Activated CD4-positive, alpha-beta memory T cell treated with anti-CD3 and anti-CD28 coated beads, Interleukin-2, amount 10 ng/mL, durations not matched to agents 7 days and 5 days (primary cell): Measurements from ENCODE around the gene NHERF2. TPM values are rescaled to one million over a fixed set of nuclear protein-coding genes. Genes with fewer than 3 reads are reported as not detected.

Experiments used
- CTCF ChIA-PET: fragments of 350-600 bp; sonication (Branson Sonifier 250); formaldehyde crosslinking; loops from one replicate; lab custom pipeline; 2021; ENCODE audit warnings: antibody characterized with exemption, inconsistent platforms; lab: Charles Lee
- POLR2A ChIA-PET: fragments of 350-600 bp; sonication (Branson Sonifier 250); formaldehyde crosslinking; loops from one replicate; lab custom pipeline; 2021; ENCODE audit warnings: antibody characterized with exemption; lab: Charles Lee
- DNase-seq: peaks from one replicate; pipeline ENCODE4 v3.0.0-alpha.2; 2020
- H3K27ac Mint-ChIP-seq: one replicate; pipeline ENCODE4 v1.8.0; 2021; ENCODE audit warnings: mild to moderate bottlenecking, mixed read lengths
- H3K27me3 Mint-ChIP-seq: one replicate; pipeline ENCODE4 v1.8.0; 2021; ENCODE audit warnings: mixed read lengths
- H3K36me3 Mint-ChIP-seq: one replicate; pipeline ENCODE4 v1.8.0; 2021; ENCODE audit warnings: low read depth, mixed read lengths
- H3K4me1 Mint-ChIP-seq: one replicate; pipeline ENCODE4 v1.8.0; 2021; ENCODE audit warnings: mixed read lengths
- H3K4me3 Mint-ChIP-seq: one replicate; pipeline ENCODE4 v1.8.0; 2021; ENCODE audit warnings: mild to moderate bottlenecking, mixed read lengths
- H3K9me3 Mint-ChIP-seq: one replicate; pipeline ENCODE4 v1.8.0; 2021; ENCODE audit warnings: mixed read lengths
- total RNA-seq, 2 experiments: library from RNA; stranded (reverse); gene quantifications; one replicate each; pipeline ENCODE4 v1.2.3, GENCODE V29; 2021

The NHERF2 gene
- total RNA-seq, 2 experiments from 2014 or later: 0.85 to 0.96 TPM

GRCh38 chr16:2081201-2082084 lies 54.7 kb downstream of the NHERF2 start:
- ChIA-PET POLR2A (no interaction called here), CTCF (no interaction called here)
- H3K27ac Mint-ChIP-seq: no peak overlapping the region
- no peaks in the 10 kb centered on the region for H3K27me3 Mint-ChIP-seq
- H3K36me3 Mint-ChIP-seq: peaks cover 2% of the 10 kb centered on the region
- no peaks in the 10 kb centered on the region for H3K9me3 Mint-ChIP-seq
- no peak for DNase-seq
- no peaks in the 10 kb centered on the region for H3K4me1 Mint-ChIP-seq
- no peak overlapping the region for H3K4me3 Mint-ChIP-seq

DNA sequence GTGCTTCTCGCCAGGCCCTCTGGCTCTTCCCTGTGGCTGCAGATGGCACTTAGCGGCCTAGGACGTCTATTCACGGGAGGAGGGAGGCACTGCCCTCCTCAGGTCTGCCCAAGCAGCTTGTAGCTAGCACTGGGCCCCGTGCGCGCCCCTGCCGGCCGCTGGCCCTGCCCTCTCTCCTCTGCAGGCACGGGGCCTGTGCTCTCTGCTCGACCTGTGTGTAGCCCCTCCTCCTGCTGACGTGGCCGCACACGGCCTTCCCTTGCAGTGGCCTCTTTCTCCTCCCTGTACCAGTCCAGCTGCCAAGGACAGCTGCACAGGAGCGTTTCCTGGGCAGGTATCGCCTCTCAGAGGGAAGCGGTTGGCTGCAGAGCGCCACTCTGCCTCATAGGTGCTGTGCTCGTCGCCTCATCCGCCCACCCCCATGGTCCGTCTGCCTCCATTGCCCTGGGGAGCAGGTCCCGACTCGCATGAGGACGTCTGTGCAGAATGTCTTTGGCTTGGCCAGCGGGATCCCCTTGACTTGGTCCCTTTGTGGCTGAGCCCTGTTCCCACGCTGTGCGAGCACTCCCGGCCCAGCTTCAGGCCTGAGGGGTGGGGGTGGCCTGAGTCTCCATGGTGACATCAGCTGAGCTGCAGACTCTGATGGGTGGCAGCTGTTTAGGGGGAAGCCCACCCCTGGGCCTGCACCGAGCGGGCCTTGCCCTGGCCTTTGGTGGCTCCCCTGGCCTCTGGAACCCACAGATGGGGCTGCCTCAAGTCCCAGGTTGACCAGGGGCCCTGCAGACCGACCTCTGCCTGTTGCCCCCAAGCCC lies 55.7 kb downstream of the NHERF2 start:
- H3K36me3 Mint-ChIP-seq: peaks cover 5% of the 10 kb centered on the region
- no peak overlapping the region for H3K27ac Mint-ChIP-seq
- no peaks in the 10 kb centered on the region for H3K27me3 Mint-ChIP-seq
- no peak overlapping the region for H3K4me3 Mint-ChIP-seq
- no peaks in the 10 kb centered on the region for H3K9me3 Mint-ChIP-seq
- ChIA-PET CTCF (no interaction called here), POLR2A (no interaction called here)
- H3K4me1 Mint-ChIP-seq: no peaks in the 10 kb centered on the region
- no peak for DNase-seq

DNA sequence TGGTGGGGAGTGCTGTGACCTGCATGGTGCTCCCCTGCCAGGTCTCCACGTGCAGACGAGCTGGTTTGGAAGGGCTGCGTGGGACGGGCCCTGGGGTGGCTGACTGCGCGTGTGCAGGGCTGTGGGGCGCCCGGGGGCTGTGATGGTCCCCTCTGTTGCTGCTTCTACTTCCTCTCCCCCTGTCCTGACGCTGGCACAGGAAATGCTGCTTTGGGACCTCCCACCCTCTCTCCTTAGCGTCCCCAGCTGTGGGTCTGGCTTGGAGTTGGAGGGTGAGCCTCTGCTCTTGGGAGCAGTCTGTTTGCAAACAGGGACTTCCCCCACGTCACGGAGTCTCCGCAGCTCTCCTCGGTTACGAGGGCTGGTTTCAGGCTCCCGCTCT lies 56.3 kb downstream of the NHERF2 start:
- no peak overlapping the region for H3K27ac Mint-ChIP-seq

GRCh38 chr16:2083409-2083808 lies 56.7 kb downstream of the NHERF2 start:
- Mint-ChIP-seq H3K27me3 (no peaks in the 10 kb centered on the region), H3K27ac (no peak overlapping the region), H3K4me1 (no peaks in the 10 kb centered on the region), H3K4me3 (no peak overlapping the region), H3K9me3 (no peaks in the 10 kb centered on the region), H3K36me3 (peaks cover 5% of the 10 kb centered on the region)
- ChIA-PET CTCF (no interaction called here), POLR2A (no interaction called here)
- no peak for DNase-seq

More for the DNA sequence above, 56.3 kb downstream of the NHERF2 start:
- POLR2A ChIA-PET: no interaction called here
- Mint-ChIP-seq H3K27me3 (no peaks in the 10 kb centered on the region), H3K9me3 (no peaks in the 10 kb centered on the region), H3K36me3 (peaks cover 5% of the 10 kb centered on the region), H3K4me3 (no peak overlapping the region), H3K4me1 (no peaks in the 10 kb centered on the region)
- DNase-seq: no peak
- CTCF ChIA-PET: no interaction called here

DNA sequence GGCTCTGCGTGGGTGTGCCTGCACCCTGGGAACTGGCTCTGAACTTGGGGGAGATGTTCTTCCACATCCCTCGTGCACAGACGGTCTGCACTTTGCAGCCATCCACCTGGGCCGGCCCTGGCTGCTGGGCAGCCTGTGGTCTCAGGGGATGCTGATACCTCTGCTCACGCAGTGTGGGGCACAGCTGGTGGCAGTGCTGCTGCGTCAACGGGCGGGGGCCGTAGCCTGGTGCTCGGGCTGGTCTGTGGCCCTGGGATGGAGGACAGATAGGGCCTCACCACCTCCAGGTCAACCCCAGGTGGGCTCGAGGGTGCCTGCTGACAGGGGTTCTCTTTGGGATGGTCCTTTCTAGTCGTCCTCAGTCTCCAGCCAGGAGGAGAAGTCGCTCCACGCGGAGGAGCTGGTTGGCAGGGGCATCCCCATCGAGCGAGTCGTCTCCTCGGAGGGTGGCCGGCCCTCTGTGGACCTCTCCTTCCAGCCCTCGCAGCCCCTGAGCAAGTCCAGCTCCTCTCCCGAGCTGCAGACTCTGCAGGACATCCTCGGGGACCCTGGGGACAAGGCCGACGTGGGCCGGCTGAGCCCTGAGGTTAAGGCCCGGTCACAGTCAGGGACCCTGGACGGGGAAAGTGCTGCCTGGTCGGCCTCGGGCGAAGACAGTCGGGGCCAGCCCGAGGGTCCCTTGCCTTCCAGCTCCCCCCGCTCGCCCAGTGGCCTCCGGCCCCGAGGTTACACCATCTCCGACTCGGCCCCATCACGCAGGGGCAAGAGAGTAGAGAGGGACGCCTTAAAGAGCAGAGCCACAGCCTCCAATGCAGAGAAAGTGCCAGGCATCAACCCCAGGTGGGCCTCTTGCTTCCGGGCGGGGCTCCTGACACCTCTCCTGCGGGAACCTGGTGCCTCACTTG lies 57.4 kb downstream of the NHERF2 start:
- DNase-seq: no peak
- Mint-ChIP-seq H3K27me3 (no peaks in the 10 kb centered on the region), H3K36me3 (peaks cover 5% of the 10 kb centered on the region), H3K9me3 (no peaks in the 10 kb centered on the region), H3K4me3 (no peak overlapping the region), H3K27ac (no peak overlapping the region), H3K4me1 (no peaks in the 10 kb centered on the region)
- ChIA-PET POLR2A (no interaction called here), CTCF (no interaction called here)

DNA sequence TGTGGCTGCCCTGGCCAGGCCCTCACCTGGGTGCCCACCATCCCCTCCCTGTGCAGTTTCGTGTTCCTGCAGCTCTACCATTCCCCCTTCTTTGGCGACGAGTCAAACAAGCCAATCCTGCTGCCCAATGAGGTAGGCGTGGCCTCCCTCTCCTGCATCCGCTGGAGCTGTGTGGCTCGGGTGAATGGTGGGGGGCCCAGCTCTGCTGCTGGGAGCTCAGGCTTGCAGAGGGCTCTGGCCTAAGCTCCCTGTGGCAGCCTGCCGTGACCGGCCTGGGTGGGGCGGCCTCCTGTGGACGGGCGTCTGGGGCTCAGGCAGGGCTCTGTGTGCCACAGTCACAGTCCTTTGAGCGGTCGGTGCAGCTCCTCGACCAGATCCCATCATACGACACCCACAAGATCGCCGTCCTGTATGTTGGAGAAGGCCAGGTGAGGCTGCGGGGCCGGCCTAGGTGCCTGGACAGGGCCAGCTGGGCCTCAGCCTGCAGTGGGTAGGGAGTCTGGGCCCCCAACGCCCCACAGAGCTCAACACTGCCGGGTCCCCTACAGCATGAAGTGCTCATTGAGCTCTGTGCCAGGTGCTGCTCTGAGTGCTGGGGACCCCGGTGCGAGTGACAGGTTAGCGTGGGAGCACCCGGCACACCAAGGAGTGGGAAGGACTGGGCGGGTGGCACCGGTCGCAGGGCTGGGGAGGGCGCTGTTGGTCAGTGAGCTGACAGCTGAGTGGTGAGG lies 58.4 kb downstream of the NHERF2 start:
- Mint-ChIP-seq H3K4me1 (no peaks in the 10 kb centered on the region), H3K27me3 (no peaks in the 10 kb centered on the region), H3K9me3 (no peaks in the 10 kb centered on the region), H3K4me3 (no peak overlapping the region), H3K27ac (no peak overlapping the region), H3K36me3 (peaks cover 5% of the 10 kb centered on the region)
- POLR2A ChIA-PET: interaction anchor here (1.0 to 1.1 kb wide), 2 partner anchors 37 to 70 kb away, joined by 3 read pairs; partner anchors contain the start of genes TRAF7 and TSC2
- CTCF ChIA-PET: no interaction called here
- no peak for DNase-seq

DNA sequence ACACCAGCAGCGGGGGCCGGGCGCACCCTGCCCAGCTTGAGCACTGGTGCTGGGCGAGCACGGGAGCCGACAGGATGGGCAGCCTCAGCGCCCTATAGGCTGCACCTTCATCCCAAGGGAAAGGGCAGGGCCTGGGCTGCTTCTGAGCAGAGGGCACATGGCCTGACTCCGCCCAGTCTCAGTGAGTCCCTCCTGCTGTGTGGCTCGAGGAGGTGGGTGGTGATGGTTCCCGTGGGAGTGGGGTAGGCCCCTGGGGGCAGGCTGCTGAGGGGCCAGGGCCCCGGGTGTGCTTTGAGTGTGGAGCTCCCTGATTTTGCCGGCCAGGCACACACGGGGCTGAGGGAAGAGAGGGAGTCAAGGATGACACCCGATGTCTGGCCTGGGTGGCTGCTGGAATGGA lies 59.0 kb downstream of the NHERF2 start:
- DNase-seq: no peak
- H3K36me3 Mint-ChIP-seq: peaks cover 5% of the 10 kb centered on the region
- H3K27ac Mint-ChIP-seq: no peak overlapping the region
- ChIA-PET POLR2A (interaction anchor here (1.0 to 1.1 kb wide), 2 partner anchors 37 to 70 kb away, joined by 3 read pairs; partner anchors contain the start of genes TRAF7 and TSC2), CTCF (no interaction called here)
- no peak overlapping the region for H3K4me3 Mint-ChIP-seq
- H3K27me3 Mint-ChIP-seq: no peaks in the 10 kb centered on the region
- H3K4me1 Mint-ChIP-seq: no peaks in the 10 kb centered on the region
- H3K9me3 Mint-ChIP-seq: no peaks in the 10 kb centered on the region

DNA sequence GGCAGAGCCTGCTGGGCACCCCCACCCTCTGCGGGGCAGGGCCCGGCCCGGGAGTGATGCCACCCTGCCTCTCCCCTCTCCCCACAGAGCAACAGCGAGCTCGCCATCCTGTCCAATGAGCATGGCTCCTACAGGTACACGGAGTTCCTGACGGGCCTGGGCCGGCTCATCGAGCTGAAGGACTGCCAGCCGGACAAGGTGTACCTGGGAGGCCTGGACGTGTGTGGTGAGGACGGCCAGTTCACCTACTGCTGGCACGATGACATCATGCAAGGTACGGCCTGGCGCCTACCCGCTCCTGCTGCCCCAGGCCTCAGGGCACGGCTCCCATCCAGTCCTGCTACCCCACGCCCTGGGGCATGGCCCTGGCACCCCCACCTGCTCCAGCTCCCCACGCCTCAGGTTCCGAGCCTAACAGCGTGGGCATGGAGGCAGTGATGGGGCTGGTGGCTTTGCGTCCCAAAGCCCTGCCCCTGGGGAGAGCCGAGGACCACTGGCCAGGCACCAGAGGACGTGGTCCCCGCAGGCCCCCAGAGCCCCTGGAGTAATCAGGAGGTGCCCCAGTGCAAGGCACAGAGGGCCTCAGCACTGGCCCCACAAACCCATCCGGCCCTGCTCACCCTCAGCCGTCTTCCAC lies 59.5 kb downstream of the NHERF2 start:
- DNase-seq: no peak
- Mint-ChIP-seq H3K9me3 (no peaks in the 10 kb centered on the region), H3K4me1 (no peaks in the 10 kb centered on the region), H3K4me3 (no peak overlapping the region), H3K27me3 (no peaks in the 10 kb centered on the region), H3K27ac (no peak overlapping the region), H3K36me3 (peaks cover 5% of the 10 kb centered on the region)
- POLR2A ChIA-PET: no interaction called here
- CTCF ChIA-PET: interaction anchor here (0.5 kb wide), 1 partner anchor 21 kb away, joined by 3 read pairs; no protein-coding TSS in a partner anchor

DNA sequence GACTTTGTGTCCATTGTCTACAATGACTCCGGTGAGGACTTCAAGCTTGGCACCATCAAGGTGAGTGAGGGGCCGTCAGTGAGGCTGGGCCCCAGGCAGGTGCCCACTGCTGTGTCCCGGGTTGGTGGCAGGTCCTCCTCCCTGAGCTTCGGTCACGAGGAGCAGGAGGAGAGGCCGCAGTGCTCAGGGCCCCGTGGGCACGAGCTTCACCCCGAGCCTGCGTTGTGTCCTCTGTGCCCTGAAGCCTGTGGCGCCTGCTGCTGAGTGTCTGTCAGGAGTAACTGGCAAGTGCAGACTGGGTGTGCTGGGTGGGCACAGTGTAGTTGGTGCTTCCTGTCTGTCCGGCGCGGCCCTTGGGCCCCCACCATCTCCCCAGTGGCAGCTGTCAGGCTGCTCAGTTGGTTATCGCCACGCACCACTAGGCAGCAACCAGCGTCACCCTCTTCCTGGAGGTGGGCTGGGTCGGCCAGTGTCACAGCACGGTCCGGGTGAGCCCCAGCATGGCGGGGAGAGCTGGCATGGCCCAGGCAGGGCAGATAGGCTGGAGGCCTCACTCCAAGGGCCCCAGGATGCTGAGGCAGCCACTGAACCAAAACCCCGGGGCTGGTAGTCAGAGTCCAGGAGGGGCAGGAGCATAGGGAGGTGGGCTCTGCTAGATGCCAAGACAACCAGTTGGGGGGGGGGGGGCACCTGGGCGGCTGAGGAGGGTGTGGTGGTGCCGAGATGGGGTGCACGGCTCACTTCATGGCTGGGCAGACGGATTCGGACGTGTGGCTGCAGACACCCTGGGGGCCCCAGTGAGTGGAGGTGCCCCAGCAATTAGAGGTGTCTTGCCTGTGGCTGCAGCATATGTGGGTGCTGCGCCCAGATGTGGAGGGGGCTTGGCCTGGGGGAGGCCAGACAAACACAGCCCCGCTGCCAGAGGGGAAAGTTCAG lies 60.4 kb downstream of the NHERF2 start:
- ChIA-PET CTCF (interaction anchor here (0.5 kb wide), 1 partner anchor 22 kb away, joined by 3 read pairs; no protein-coding TSS in a partner anchor), POLR2A (no interaction called here)
- Mint-ChIP-seq H3K9me3 (no peaks in the 10 kb centered on the region), H3K27me3 (no peaks in the 10 kb centered on the region), H3K36me3 (peaks cover 5% of the 10 kb centered on the region), H3K27ac (no peak overlapping the region), H3K4me3 (no peak overlapping the region), H3K4me1 (no peaks in the 10 kb centered on the region)
- no peak for DNase-seq

DNA sequence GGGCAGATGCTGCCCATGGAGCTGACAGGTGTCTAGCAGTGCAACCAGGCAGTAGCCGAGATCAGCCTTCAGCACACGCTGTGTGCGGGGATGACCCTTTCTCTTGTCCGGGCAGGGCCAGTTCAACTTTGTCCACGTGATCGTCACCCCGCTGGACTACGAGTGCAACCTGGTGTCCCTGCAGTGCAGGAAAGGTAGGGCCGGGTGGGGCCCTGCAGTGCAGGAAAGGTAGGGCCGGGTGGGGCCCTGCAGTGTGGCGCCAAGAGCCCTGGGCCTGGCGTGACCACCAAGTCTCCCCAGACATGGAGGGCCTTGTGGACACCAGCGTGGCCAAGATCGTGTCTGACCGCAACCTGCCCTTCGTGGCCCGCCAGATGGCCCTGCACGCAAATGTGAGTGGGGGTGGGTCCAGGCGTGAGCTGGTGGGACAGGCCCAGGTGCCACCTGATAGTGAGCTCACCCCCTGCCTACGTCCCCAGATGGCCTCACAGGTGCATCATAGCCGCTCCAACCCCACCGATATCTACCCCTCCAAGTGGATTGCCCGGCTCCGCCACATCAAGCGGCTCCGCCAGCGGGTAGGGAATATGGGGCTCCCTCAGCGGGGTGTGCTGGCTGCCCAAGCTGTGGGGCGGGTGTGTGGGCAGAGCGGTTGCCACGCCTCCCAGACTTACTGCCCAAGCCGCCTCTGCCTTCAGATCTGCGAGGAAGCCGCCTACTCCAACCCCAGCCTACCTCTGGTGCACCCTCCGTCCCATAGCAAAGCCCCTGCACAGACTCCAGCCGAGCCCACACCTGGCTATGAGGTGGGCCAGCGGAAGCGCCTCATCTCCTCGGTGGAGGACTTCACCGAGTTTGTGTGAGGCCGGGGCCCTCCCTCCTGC lies 61.3 kb downstream of the NHERF2 start:
- Mint-ChIP-seq H3K36me3 (peaks cover 3% of the 10 kb centered on the region), H3K4me3 (no peak overlapping the region), H3K4me1 (no peaks in the 10 kb centered on the region), H3K9me3 (no peaks in the 10 kb centered on the region), H3K27ac (no peak overlapping the region), H3K27me3 (no peaks in the 10 kb centered on the region)
- CTCF ChIA-PET: no interaction called here
- POLR2A ChIA-PET: no interaction called here
- DNase-seq: no peak
